CD4-positive, alpha-beta T cell treated with Interferon gamma for 1 hour (primary cell): ENCODE data around the gene PTPRU.

Experiments used
- DNase-seq: peaks from one replicate; pipeline ENCODE4 v3.0.0-alpha.2; 2020

Gene PTPRU

DNA sequence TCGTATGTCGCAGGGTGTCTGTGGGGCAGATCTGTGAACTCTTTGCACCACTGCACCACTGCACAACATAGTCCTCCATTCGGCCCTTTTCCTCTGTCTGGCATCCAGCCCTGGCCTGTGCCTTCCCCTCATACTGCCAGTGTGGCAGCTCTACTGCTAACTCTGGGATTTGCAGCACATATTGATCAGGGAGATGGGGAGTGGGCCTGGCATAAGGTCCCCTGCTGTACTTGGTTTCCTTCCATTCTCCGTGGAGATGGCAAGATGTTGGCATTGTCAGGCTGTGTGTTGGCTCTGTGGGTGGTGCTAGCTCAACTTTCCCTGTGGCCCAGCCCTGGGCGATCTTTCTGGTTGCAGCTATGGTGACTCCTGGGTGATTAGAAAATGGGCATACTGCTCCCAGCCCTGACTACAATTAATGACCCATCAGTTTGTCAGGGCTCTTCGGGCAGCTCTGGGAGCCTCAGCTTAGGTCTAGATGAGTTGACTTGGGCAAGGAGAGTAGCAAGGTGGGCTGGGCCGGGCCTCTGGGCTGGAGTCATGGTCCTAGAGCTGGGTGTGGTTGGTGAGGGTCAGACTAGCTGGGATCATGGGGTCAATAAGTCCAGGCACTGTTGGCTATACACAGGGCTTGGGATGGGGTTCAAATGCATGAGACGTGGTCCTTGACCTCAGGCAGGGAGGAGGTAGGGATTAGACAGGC is 11.4 kb downstream of the PTPRU start:
- DNase-seq: no peak

DNA sequence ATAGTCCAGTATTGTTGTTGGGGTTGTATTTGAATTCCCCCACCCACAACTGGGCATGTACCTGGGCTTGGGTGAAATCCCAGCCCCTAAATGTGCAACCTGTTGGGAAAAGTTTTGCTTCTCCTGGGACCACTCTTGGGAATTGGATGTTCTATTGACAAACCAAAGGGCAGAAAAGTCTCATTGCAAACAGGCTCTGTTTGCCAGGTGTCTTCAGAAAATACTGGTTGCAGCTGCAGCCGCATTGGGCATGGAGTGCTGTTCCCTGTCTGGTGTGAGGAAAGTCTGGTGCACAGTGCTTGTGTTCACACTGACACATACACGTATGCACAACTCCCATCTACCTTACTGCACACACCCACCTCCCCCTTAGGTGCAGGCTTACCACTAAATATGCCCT is 12.1 kb downstream of the PTPRU start:
- DNase-seq: no peak

DNA sequence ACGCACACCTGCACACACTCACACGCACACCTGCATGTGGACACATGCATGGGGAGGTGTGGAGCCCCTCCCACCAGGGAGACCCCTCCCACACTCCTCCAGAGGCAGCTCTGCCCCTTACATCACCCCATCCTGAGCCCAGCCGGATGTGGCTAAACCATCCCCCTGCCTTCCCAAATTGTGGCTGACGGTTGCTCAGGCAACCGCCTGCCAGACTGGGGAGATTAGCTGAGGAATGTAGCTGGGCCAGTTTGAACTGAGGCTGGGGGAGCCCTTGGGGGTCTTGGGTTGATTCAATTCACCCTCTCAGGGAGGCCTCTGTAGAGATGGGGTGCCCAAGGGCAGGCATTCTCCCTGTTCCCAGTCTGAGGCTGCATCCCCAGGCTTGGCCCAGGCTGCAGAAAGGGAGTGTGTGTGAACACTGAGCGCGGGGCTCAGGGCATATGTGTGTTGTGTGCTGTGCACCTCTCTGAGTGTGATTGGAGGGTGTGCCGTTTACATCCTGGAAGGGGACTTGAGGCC is 12.9 kb downstream of the PTPRU start:
- no peak for DNase-seq

- no peak for DNase-seq
Measured at GRCh38 chr1:29249951-29250581, 13.7 kb downstream of the PTPRU start.

DNA sequence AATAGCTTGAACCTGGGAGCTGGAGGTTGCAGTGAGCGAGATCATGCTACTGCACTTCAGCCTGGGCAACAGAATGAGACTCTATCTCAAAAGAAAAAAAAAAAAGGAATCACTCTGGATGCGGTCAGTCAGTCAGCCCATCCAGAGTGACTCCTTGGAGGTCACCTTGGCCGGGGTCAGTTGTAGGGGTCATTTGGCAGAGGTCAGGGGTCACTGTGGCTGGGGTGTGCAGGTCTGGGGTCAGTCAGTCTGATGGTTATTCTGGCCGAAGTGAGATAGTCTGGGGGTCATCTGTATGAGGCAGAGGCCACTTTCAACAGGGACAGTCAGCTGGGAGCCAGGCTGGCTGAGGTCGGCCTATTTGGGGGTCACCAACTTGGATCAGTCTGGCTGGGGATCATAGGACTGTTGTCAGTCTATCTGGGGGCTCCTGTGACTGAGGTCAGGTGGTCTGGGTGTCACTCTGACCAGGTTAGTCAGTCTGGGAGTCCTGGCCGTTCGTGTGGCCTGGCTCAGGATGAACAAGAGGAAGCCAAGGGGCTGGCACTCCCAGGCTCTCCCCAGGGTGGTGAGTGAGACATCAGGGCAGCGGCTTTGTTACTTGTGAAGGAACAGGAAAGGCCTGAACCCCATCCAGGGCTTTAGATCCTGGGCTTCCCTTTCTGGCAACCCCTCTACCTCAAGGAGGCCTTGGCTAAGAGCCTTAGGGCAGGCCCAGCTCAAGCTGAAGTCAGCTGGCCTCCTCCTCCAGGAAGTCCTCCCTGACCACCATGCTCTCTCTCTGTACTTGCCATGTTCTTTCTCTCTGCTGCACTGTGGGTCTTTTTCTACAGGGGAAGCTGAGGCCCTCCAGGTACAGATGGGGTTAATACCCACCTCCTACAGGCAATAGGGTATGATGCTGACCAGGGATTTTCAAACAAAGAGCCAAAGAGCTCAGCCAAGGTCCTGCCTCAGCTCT is 15.1 kb downstream of the PTPRU start:
- no peak for DNase-seq

GRCh38 chr1:29253180-29253579 is 16.9 kb downstream of the PTPRU start:
- DNase-seq: no peak

- no peak for DNase-seq
Measured at GRCh38 chr1:29254346-29254745, 18.0 kb downstream of the PTPRU start.

DNA sequence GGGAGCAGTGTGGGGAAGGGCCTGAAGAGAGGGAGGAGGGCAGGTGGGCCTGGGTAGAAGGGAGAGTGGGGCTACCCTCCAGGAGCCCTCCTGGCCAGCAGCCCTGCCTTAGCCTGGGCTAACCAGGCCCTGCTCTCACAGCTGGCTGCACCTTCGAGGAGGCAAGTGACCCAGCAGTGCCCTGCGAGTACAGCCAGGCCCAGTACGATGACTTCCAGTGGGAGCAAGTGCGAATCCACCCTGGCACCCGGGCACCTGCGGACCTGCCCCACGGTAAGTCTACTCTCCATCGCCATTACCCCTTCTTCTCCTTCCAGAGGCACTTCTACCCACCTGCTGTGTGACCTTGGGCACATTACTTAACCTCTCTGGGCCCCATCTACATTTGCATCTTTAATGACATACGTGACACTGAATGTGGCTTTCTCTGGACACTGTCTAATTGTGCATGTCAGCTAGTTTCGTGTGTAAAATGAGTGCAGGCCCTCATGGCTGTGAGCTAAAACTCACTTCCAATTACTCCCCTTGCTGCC is 18.9 kb downstream of the PTPRU start:
- no peak for DNase-seq

- DNase-seq: no peak
Measured at GRCh38 chr1:29256394-29256793, 20.1 kb downstream of the PTPRU start.

- DNase-seq: no peak
Measured at GRCh38 chr1:29256979-29257804, 20.9 kb downstream of the PTPRU start.

DNA sequence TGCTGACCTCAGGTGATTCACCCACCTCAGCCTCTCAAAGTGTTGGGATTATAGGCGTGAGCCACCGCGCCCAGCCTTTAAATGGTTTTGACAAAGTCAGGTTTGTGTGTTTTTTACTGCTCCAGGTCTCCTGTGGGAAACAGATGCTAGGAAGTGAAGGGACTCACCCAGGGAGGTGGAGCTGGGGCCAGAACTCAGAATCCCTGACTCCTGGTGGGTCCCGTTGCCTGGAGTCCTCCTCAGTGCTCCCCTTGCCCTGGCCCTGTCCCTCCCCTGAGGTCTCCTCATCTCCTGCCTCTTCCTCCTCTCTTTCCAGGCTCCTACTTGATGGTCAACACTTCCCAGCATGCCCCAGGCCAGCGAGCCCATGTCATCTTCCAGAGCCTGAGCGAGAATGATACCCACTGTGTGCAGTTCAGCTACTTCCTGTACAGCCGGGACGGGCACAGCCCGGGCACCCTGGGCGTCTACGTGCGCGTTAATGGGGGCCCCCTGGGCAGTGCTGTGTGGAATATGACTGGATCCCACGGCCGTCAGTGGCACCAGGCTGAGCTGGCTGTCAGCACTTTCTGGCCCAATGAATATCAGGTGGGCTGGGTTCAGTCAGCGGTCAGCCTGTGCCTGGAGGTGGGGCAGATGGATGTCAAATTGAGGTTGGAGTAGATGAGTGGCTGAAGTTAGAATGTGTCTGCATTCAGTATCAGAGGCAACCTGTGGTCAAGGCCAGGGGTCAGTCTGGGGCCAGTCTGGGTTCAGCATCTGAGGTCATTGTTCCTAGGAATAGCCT is 22.1 kb downstream of the PTPRU start:
- DNase-seq: no peak

- DNase-seq: no peak
Measured at GRCh38 chr1:29258976-29259801, 22.9 kb downstream of the PTPRU start.

- peak; percentile 4 for DNase-seq
Measured at GRCh38 chr1:29259802-29260441, 23.6 kb downstream of the PTPRU start.

GRCh38 chr1:29260531-29260930 is 24.2 kb downstream of the PTPRU start:
- DNase-seq: no peak

GRCh38 chr1:29264773-29265389 is 28.6 kb downstream of the PTPRU start:
- no peak for DNase-seq

DNA sequence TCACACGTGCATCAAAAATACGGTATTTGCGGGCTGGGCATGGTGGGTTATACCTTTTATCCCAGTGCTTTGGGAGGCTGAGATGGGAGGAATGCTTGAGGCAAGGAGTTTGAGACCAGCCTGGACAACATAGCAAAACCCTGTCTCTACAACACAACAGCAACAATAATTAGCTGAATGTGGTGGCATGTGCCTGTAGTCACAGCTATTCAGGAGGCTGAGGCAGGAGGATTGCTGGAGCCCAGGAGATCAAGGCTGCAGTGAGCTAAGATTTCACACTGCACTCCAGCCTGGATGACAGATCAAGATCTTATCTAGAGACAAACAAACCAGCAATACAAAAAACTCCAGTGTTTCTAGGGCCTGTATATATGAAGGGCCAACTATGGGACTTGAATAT is 30.6 kb downstream of the PTPRU start:
- no peak for DNase-seq

DNA sequence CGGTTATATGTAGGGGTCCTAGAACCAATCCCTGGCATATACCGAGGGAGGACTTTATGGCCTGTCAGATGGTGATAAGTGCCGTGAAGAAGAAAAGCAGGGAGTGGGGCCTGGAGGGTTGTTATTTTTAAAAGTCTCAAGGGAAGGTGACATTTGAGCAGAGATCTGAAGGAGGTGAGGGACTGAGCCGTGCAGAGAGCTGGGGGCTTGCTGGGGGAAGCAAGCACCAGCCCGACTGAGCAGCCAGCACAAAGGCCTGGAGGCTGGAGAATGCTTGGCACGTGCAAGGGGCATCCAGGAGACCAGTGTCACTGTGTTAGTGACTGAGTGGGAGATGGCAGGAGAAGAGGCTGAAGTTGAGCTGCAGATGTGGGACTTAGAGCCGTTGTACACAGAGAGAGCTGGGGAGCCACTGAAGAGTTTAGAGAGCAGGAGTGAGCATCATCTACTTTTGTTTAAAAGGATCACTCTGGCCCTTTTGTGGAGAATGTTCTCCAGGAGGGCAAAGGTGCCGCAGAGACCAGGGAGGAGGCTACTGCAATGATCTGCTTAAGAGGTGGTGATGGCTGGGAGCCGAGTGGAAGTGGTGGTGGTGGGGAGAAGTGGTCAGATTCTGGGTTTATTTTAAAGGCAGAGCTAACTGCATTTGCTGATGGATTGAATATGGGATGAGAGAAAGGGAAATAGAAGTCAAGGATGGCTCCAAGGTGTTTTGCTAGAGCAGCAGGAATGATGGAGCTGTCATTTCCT is 31.2 kb downstream of the PTPRU start:
- no peak for DNase-seq

DNA sequence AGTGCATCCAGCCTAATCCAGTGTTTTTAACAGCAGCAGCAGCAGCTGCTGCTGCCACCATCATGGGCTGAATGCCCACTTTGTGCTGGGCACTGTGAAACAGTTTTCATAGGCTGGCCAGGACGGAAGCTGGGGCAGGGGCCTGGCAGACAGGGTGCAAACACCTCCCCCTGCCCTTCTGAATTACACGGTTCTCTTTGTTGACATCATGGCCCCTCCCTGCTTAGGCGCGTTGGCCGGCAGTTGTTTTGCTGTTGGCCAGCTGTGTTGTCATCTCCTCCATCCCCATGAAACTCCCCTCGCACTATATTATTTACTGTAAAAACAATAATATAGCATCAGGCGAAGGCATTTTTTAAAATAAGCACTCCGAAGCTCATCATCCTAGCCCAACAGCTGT is 33.1 kb downstream of the PTPRU start:
- DNase-seq: no peak
